PC-3 (cell line): Measurements from ENCODE around the gene ZNF514.

Experiments used
- CTCF ChIP-seq: fragments of 300-600 bp; sonication (generic); conservative IDR thresholded peaks from 2 replicates; pipeline ENCODE4 v1.5.1; 2017; ENCODE audit warnings: antibody characterized with exemption, low read depth, mild to moderate bottlenecking, low read length
- EZH2 ChIP-seq: fragments of 300-600 bp; sonication (generic); IDR thresholded peaks from one replicate; pipeline ENCODE4 v1.6.1; 2017; ENCODE audit warnings: antibody characterized with exemption, mild to moderate bottlenecking, low read length; ENCODE audit not compliant: unreplicated experiment

- TF ChIP-seq EZH2: no peak
- TF ChIP-seq CTCF: no peak
Observed at GRCh38 chr2:95165030-95165370, 5.4 kb upstream of the ZNF514 start.
